ENCODE measurements around the gene CD2AP.

DNA sequence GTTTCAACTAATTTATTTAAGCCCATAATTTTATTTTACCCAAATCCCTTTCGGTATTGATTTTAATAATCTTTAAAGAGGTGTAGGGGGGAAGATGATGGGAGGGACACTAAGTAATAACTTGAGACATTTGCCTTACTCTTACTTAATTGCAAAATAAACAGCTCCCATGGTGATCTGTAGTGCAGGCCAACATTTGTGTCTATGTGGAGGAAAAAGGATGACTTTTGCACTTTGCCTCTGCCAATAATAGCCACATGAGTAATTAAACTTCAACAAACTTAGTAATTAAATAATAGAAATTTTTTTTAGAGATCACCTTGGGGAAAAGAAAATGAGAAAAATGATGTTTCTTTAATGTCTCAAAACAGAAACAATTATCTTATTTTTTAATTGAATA is 29.9 kb upstream of the CD2AP start:
- TF ChIP-seq, protein P1, sequence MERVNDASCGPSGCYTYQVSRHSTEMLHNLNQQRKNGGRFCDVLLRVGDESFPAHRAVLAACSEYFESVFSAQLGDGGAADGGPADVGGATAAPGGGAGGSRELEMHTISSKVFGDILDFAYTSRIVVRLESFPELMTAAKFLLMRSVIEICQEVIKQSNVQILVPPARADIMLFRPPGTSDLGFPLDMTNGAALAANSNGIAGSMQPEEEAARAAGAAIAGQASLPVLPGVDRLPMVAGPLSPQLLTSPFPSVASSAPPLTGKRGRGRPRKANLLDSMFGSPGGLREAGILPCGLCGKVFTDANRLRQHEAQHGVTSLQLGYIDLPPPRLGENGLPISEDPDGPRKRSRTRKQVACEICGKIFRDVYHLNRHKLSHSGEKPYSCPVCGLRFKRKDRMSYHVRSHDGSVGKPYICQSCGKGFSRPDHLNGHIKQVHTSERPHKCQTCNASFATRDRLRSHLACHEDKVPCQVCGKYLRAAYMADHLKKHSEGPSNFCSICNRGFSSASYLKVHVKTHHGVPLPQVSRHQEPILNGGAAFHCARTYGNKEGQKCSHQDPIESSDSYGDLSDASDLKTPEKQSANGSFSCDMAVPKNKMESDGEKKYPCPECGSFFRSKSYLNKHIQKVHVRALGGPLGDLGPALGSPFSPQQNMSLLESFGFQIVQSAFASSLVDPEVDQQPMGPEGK (CRISPR knock-in tag; IDR thresholded peaks at IDR 0.05; ENCODE audit: borderline replicate concordance), result no peak
- TF ChIP-seq ZFP30 (CRISPR knock-in tag; IDR thresholded peaks at IDR 0.05) (no peak), SNAI2 (CRISPR knock-in tag; IDR thresholded peaks at IDR 0.05) (no peak), ZNF565 (CRISPR knock-in tag; conservative IDR thresholded peaks at IDR 0.05; ENCODE audit: low read depth) (no peak), TCF4 (CRISPR knock-in tag; IDR thresholded peaks at IDR 0.05; ENCODE audit: borderline replicate concordance) (no peak), ZFP3 (CRISPR knock-in tag; IDR thresholded peaks at IDR 0.05) (no peak), ZNF70 (CRISPR knock-in tag; IDR thresholded peaks at IDR 0.05) (no peak), CSDC2 (CRISPR knock-in tag; IDR thresholded peaks at IDR 0.05) (no peak)
- TF ChIP-seq, protein P2, sequence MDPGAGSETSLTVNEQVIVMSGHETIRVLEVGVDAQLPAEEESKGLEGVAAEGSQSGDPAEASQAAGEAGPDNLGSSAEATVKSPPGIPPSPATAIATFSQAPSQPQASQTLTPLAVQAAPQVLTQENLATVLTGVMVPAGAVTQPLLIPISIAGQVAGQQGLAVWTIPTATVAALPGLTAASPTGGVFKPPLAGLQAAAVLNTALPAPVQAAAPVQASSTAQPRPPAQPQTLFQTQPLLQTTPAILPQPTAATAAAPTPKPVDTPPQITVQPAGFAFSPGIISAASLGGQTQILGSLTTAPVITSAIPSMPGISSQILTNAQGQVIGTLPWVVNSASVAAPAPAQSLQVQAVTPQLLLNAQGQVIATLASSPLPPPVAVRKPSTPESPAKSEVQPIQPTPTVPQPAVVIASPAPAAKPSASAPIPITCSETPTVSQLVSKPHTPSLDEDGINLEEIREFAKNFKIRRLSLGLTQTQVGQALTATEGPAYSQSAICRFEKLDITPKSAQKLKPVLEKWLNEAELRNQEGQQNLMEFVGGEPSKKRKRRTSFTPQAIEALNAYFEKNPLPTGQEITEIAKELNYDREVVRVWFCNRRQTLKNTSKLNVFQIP (CRISPR knock-in tag; IDR thresholded peaks at IDR 0.05; ENCODE audit: borderline replicate concordance, low read depth), result no peak
- TF ChIP-seq, protein P3, sequence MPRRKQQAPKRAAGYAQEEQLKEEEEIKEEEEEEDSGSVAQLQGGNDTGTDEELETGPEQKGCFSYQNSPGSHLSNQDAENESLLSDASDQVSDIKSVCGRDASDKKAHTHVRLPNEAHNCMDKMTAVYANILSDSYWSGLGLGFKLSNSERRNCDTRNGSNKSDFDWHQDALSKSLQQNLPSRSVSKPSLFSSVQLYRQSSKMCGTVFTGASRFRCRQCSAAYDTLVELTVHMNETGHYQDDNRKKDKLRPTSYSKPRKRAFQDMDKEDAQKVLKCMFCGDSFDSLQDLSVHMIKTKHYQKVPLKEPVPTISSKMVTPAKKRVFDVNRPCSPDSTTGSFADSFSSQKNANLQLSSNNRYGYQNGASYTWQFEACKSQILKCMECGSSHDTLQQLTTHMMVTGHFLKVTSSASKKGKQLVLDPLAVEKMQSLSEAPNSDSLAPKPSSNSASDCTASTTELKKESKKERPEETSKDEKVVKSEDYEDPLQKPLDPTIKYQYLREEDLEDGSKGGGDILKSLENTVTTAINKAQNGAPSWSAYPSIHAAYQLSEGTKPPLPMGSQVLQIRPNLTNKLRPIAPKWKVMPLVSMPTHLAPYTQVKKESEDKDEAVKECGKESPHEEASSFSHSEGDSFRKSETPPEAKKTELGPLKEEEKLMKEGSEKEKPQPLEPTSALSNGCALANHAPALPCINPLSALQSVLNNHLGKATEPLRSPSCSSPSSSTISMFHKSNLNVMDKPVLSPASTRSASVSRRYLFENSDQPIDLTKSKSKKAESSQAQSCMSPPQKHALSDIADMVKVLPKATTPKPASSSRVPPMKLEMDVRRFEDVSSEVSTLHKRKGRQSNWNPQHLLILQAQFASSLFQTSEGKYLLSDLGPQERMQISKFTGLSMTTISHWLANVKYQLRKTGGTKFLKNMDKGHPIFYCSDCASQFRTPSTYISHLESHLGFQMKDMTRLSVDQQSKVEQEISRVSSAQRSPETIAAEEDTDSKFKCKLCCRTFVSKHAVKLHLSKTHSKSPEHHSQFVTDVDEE (CRISPR knock-in tag; IDR thresholded peaks at IDR 0.05), result no peak

Measured in SK-N-SH treated with all-trans-retinoic acid at 6 μM for 48 hours (cell line).